ENCODE results near the gene ACOT7. TPM values are rescaled to one million over a fixed set of nuclear protein-coding genes. Genes with fewer than 3 reads are reported as not detected.

ACOT7 gene
- total and polyA plus RNA-seq, 10 donors, result 10.6 to 31.5 (median 20.3) TPM

DNA sequence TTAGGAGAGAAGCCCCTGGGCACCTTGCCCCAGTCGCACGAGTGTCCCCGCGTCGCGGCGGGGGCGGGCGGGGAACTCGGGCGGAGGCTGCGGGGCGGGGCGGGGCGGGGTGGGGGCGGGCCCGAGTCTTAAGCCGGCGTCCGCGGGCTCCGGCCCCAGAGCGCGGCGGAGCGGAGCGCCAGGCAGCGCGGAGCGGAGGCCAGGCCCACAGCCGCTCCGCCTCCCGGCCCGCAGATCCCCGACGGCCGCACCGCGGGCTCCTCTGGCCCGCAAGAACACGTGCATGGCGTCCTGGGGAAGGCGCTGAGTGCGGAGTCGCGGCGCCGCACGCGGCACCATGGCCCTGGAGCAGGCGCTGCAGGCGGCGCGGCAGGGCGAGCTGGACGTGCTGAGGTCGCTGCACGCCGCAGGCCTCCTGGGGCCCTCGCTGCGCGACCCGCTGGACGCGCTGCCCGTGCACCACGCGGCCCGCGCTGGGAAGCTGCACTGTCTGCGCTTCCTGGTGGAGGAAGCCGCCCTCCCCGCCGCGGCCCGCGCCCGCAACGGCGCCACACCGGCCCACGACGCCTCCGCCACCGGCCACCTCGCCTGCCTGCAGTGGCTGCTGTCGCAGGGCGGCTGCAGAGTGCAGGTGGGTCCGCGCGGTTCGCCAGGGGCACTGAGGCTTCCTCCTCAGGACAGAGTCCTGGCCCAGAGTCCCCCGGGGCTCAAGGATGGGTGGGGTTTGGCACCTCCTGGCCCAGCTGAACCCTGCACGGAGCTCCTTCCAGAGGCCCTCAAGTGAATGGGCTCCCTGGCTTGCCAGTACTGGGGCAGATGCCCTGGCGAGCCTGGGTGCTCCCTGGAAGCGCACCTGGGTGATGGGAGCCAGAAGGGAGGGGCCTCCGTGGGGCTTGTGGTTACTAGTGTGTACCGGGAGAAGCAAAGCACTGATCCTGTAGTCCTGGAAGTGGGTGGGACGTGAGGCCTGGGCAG, 31.3 kb upstream of the ACOT7 start, which contains the start of gene ESPN:
Gene ESPN (plus strand): TSS at position 158 of the 975 bp plus-strand sequence. CDS start 180 bp downstream, at position 338.
- 5 to 8% (median 6%) methylated on average over 37 to 99 of the region's 99 CpGs for WGBS, 5 donors
- H3K4me1 ChIP-seq, result peaks cover 19 to 45% (median 37%) of the 10 kb centered on the region in 6 donors
- DNase-seq, result no peak
- no peak within 1 kb of the TSS for H3K27ac ChIP-seq
- intact Hi-C loops (cut with DNase I; ENCODE audit: low total_unique reads), result no loop called here
- H3K36me3 ChIP-seq, result no peaks in the 10 kb centered on the region
- H3K4me3 ChIP-seq, result peak within 1 kb of the TSS in 7 of 8 donors; percentile 23 to 70 (median 36)
- no peaks in the 10 kb centered on the region for H3K9me3 ChIP-seq
- TF ChIP-seq POLR2A (IDR thresholded peaks at IDR 0.05), result no peak
- TF ChIP-seq, protein P1, sequence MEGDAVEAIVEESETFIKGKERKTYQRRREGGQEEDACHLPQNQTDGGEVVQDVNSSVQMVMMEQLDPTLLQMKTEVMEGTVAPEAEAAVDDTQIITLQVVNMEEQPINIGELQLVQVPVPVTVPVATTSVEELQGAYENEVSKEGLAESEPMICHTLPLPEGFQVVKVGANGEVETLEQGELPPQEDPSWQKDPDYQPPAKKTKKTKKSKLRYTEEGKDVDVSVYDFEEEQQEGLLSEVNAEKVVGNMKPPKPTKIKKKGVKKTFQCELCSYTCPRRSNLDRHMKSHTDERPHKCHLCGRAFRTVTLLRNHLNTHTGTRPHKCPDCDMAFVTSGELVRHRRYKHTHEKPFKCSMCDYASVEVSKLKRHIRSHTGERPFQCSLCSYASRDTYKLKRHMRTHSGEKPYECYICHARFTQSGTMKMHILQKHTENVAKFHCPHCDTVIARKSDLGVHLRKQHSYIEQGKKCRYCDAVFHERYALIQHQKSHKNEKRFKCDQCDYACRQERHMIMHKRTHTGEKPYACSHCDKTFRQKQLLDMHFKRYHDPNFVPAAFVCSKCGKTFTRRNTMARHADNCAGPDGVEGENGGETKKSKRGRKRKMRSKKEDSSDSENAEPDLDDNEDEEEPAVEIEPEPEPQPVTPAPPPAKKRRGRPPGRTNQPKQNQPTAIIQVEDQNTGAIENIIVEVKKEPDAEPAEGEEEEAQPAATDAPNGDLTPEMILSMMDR (IDR thresholded peaks at IDR 0.05 in 8 of 11, conservative IDR thresholded peaks at IDR 0.05 in 3 of 11), result no peak
- no peak for TF ChIP-seq POLR2AphosphoS5 (IDR thresholded peaks at IDR 0.05)
- H3K27me3 ChIP-seq (replicated peaks in 1 of 7), result peaks cover 12 to 100% (median 62%) of the 10 kb centered on the region in 7 donors

DNA sequence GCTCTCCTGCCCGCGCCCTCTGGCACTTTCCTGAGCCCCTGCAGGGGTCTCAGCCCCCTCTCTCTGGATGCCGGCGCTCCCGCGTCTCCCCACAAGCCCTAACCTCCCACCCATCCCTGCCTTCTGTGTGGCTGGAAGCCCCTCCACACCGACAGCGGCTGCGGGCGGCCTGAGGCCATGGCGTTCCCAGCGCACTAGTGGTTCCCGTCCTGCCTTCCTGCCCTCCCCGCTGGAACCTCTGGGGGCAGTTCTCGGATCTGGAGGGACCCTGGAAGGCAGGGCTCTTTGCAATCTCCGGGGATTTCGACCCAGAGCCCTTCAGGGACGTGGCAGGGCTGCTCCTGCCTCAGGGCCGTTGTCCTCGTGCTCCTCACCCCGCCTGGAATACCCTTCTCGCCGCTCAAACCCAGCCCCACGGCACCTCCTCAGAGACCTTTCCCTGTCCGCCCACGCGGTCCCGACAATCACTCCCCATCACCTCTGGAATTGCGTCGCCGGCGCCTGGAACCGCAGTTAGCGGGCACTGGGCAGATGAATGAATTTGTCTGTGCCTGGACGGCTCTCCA, 30.5 kb upstream of the ACOT7 start:
- intact Hi-C loops (cut with DNase I; ENCODE audit: low total_unique reads), result no loop called here
- Histone ChIP-seq H3K4me3 (peak overlapping the region in 6 of 8 donors; percentile 0 to 70 (median 35)), H3K36me3 (no peaks in the 10 kb centered on the region), H3K4me1 (peaks cover 27 to 53% (median 45%) of the 10 kb centered on the region in 6 donors), H3K27ac (no peak overlapping the region), H3K27me3 (replicated peaks in 1 of 7) (peaks cover 19 to 100% (median 70%) of the 10 kb centered on the region in 7 donors), H3K9me3 (no peaks in the 10 kb centered on the region)
- 7 to 21% (median 10%) methylated on average over 29 to 35 of the region's 35 CpGs for WGBS, 5 donors
- no peak for DNase-seq
- TF ChIP-seq, protein P1 (IDR thresholded peaks at IDR 0.05 in 8 of 11, conservative IDR thresholded peaks at IDR 0.05 in 3 of 11), result no peak
- TF ChIP-seq POLR2AphosphoS5 (IDR thresholded peaks at IDR 0.05) (no peak), POLR2A (IDR thresholded peaks at IDR 0.05) (no peak)

DNA sequence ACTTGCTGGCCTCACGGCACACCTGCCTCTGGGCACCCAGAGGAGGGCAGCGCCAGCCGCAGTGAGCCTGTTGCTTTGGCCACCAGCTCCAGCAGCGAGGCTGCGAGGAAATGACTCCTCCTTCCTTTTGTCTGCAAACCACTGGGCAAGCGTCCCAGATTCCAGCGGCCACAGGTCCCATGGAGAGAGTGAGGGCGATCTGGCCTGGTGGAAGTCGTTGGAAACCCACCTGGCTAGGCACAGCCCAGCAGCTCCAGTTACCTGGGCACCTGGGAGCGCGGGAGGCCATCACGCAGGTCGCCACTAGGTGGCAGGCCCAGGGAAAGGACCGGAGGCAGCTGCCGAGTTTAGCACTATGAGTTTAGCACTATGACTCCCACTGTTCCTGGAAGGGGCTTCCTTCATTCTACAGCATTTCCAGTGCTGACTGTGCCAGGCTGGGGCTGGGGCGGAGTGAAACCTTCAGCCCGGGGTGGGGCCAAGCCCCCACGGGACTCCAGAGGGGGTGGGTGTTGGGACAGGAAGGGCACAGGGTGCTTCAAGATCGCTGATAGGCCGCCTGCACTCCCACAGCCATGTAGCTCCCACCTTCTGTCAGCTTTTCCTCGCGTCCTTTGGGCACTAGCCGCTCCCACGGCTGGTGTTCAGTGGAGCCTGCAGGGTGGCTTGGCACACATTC, 29.9 kb upstream of the ACOT7 start:
- intact Hi-C loops (cut with DNase I; ENCODE audit: low total_unique reads), result no loop called here
- WGBS, 5 donors, result 6 to 12% (median 7%) methylated on average over 13 to 24 of the region's 24 CpGs
- TF ChIP-seq POLR2AphosphoS5 (IDR thresholded peaks at IDR 0.05) (peak in 1 of 3 donors; percentile 20), POLR2A (IDR thresholded peaks at IDR 0.05) (no peak)
- TF ChIP-seq, protein P1 (IDR thresholded peaks at IDR 0.05 in 8 of 11, conservative IDR thresholded peaks at IDR 0.05 in 3 of 11), result peak; percentile 10 to 81 (median 62)
- Histone ChIP-seq H3K9me3 (no peaks in the 10 kb centered on the region), H3K27me3 (replicated peaks in 1 of 7) (peaks cover 23 to 100% (median 76%) of the 10 kb centered on the region in 7 donors), H3K4me3 (peak overlapping the region in 4 of 8 donors; percentile 0 to 70 (median 20)), H3K36me3 (no peaks in the 10 kb centered on the region), H3K4me1 (peaks cover 28 to 59% (median 51%) of the 10 kb centered on the region in 6 donors), H3K27ac (no peak overlapping the region)
- peak; percentile 87 for DNase-seq
